GM19438 (cell line): ENCODE data around the gene SLC9A6.
"Not testable (repeated sequence)": the region's sequence is repeated elsewhere in the genome, so short reads cannot be mapped to it uniquely, and the experiment has no call there.

Source experiments
- ATAC-seq: cut with Tn5 transposase; IDR thresholded peaks from one replicate; pipeline ENCODE4 v1.9.1; 2021; ENCODE audit warnings: low read depth; ENCODE audit not compliant: unreplicated experiment

The SLC9A6 gene

DNA sequence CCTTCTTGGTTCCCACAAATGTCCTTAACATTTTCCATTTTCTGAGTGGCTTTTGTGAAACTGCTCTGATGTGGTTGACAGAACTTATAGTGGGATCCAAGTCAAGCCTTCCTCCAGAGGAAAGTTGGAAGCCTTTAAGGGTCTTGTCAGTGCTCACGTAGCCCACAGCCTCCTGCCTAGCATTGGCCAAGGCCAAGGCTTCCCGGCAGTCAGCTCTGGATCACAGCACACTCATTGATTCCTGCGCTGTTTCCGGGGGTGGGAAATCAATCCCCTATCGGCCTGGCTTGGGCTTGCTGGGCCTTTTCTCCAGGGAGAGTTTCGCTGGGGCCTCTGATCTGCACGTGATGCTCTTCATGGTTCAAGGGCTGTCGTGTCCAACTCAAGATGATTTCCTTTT is 76.1 kb downstream of the SLC9A6 start:
- no peak for ATAC-seq

DNA sequence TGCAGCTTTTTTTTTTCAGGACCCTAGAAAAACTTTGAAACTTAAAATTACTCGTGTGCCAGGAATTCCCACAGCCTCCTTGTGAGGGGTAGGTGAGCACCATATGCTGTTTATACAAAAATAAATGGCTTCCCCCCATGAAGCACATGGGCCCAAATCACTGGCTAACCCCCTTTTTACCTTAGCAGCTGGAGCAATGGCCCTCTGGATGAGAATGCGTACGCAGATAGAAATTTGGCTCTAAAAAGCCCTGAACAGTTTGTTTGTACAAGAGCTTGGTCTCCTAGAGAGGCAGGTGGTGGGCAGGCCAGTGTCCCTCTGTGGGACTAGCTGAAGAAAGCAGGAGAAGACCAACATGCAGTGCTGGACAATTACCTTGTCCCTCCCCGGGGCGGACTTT is 76.5 kb downstream of the SLC9A6 start:
- no peak for ATAC-seq

DNA sequence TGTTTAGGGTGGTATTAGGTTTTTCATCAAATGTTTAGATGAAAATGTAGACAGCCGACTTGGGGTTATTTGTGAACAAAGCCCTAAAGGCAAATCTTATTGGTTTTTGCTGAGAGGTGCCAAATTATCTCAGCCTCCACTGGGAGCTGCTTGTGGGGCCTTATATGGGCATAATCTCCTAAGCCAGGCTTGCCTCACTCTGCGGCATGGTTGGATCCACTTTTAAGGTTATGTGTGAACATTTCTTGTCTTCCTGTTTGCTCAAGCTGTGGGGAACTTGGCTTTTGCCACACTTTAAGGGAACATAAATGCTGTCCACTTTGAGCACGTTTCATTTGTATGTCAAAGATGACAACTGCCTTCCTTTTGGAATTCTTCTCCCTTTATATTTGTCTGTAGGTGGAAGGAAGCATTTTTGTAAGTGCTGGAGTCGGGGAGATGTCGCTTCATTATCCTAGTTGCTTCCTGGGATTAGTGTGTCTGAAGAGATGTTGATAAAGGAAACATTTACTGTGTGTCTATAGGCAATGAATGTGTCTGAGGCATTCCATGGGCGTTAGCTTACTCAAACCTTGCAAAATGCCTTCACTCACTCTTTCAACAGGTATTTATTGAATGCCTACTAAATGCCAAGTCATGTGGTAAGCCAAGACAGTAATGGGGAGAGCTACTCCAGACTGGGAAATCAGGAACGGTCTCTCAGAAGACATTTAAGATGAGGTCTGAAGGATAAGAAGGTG is 78.3 kb downstream of the SLC9A6 start:
- ATAC-seq, result no peak

DNA sequence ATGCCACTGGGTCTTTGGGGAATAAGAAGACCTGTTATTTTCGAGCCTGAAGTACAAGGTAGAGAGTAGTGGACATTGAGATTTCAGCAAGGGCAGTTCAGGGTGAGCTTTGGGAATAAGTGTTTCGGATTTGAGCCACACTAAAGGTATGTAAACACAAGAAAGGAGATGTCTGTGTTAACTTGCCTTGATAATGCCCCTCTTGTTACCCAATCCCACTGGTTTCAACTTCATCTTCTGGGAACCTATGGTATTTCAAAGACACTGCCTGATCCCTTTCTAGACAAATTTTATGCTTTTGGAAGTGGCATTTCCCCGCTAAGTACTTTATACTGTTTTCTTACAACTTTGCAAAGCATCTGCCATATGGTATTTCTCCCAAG is 79.4 kb downstream of the SLC9A6 start:
- no peak for ATAC-seq

DNA sequence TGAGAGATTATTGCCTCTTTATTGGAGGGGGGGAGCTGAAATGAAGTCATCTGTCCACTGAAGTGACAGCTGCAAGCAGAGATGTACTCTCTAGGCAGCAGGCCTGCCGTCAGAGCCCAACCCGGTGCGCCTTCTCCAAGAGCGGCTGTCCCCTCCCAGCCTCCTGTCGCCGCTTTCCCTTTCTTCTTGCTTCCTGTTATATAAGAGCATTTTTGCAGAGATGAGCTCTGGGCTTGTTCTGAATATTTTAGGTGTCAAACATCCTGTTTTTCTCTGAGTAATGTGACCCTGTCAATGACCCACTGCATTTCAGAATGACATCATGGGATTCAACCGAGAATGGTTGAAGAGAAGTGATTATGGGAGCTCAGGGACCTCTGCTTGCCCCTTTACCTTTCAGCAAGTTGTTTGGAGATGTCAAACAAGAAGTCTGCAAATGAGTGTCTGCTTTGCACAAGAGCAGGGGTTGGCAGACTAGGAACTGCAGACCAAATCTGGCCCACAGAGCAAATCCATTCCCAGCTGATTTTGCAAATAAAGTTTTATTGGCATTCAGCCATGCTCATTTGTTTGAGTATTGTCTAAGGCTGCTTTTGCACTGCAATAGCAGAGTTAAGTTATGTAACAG is 79.9 kb downstream of the SLC9A6 start:
- no peak for ATAC-seq

DNA sequence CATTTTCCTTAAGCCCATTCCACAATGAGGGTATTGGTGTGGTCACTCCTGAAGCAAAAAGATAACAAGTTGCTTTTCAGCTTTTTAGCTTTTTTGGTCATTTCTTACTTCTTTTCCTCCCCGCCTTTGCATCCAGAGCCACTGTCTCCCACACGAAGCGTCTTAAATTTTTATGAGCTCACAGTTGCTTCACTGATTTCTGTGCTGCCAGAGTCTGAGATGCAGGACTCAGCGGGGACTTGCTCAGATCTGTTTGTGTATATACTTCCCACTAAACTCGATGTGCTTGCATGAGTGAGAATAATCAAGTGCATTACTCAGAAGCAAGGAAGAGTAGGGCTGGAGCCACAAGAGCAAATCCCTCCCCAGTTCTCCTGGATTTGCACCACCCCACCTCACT is 81.9 kb downstream of the SLC9A6 start:
- no peak for ATAC-seq

DNA sequence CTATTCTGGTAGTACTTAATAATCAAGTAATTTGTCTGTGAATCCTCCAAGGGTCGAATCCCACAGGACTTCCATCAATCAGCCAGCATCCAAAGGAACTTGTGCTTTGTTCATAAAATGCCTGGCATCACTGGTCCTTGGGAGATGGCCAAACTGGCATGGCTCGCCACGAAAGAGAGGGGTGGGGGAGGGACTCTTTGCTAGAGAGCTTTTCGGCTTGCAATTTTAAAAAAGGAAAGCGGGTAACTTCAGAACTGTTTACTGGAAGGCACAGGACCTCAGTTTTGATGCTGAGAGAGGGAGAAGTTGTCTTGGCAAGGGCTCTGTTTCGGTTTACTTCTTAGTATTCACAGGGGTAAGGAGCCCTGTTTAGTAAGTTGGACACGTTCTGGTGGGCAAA is 82.7 kb downstream of the SLC9A6 start:
- no peak for ATAC-seq

DNA sequence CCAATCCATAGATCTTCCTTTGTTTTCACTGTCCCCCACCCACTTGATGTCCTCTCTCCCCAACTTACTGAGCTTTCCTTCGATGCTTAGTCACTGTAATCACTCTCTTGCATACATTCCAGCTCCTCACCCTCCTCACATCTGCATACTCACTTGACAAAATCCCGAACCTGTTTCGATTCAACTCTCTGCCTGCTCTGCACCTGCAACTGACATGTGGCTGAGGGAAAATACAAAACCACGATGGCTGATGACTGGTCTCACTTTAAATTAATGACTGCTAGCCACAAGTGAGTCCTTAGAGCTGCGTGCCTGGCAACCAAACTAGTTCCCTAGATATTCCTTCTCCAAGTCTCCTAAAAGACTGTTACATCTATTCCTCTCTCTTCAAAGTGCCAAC is 91.7 kb downstream of the SLC9A6 start:
- no peak for ATAC-seq

DNA sequence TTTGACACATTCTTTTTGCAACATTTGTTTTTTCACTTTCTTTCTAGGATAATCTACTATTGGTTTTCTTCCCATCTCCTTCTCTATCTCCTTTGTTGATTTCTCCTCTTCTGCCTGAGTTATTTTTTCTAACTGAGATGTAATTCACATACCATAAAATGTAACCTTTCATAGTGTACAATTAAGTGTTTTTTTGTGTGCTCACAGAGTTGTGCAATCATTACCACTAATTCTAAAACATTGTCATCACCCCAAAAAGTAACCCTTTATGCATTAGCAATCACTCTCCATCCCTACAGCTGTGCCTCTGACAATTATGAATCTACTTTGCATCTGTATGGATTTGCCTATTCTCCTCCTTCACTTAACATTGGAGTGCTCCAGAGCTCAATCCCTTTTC is 95.5 kb downstream of the SLC9A6 start:
- ATAC-seq, result no peak

DNA sequence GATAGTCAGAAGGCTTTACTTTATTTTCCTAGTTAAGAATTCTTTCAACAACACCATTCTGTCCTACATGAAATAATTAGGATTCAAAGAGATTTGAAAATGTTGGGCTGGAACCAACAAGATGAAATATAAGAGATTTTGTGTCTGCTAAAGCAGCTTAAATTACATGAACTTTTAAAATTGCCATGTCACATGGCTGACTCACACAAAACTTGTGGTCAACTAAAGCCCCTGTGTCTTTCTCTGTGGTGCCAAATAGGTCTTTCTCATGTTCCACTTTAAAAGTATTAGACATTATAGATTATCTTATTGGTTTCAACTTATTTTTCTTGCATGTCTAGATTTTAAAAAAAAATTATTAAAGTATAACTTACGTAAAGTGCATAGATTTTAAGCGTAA is 101.3 kb downstream of the SLC9A6 start:
- ATAC-seq, result no peak

DNA sequence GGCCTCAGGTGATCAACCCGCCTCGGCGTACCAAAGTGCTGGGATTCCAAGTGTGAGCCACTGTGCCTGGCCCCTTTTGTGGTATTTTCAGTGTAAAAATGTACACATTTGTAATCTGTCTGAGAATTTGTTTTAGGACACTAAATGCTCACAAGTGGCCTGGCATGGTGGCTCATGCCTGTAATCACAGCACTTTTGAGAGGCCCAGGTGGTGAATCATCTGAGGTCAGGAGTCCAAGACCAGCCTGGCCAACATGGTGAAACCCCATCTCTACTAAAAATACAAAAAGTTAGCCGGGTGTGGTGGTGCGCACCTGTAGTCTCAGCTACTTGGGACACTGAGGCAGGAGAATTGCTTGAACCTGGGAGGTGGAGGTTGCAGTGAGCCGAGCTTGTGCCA is 106.7 kb downstream of the SLC9A6 start:
- ATAC-seq, result not testable (repeated sequence)

DNA sequence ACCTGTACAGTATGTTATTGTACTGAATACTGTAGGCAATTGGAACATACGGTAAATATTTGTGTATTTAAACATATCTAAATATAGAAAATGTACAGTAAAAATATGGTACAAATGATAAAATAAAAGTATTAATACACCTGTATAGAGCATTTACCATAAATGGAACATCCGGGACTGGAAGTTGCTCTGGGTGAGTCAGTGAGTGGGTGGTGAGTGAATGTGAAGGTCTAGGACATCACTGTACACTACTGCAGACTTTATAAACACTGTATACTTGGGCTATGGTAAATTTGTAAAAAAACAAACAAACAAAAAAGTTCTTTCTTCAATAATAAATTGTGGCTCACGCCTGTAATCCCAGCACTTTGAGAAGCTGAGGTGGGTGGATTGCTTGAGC is 109.7 kb downstream of the SLC9A6 start:
- ATAC-seq, result no peak
